ENCODE measurements around the gene ADCY1. TPM values are rescaled to one million over a fixed set of nuclear protein-coding genes. Genes with fewer than 3 reads are reported as not detected.

The ADCY1 gene
- total RNA-seq, 4 donors from 2014 or later = 2.3 to 4.8 (median 2.8) TPM

- DNase-seq (ENCODE audit: low spot score) (no peak), ATAC-seq (ENCODE audit: low FRiP score) (no peak)
- TF ChIP-seq CTCF (IDR thresholded peaks at IDR 0.05) = no peak
These were observed 35.9 kb downstream of the ADCY1 start for GRCh38 chr7:45610019-45610418.

- no peak for DNase-seq (ENCODE audit: low spot score)
- no peak for ATAC-seq (ENCODE audit: low FRiP score)
- TF ChIP-seq CTCF (IDR thresholded peaks at IDR 0.05) = no peak
These were observed 36.6 kb downstream of the ADCY1 start for GRCh38 chr7:45610660-45611299.

- no peak for DNase-seq (ENCODE audit: low spot score)
- ATAC-seq (ENCODE audit: low FRiP score) = no peak
- no peak for TF ChIP-seq CTCF (IDR thresholded peaks at IDR 0.05)
These were observed 43.0 kb downstream of the ADCY1 start for GRCh38 chr7:45617166-45617565.

- TF ChIP-seq CTCF (IDR thresholded peaks at IDR 0.05) = no peak
- no peak for DNase-seq (ENCODE audit: low spot score)
These were observed 47.9 kb downstream of the ADCY1 start for GRCh38 chr7:45622058-45622457.

GRCh38 chr7:45623157-45623556 is 49.0 kb downstream of the ADCY1 start:
- TF ChIP-seq CTCF (IDR thresholded peaks at IDR 0.05) = no peak
- peak; percentile 26 for ATAC-seq (ENCODE audit: low FRiP score)
- DNase-seq (ENCODE audit: low spot score) = no peak

More at GRCh38 chr7:45622058-45622457, 47.9 kb downstream of the ADCY1 start:
- no peak for ATAC-seq (ENCODE audit: low FRiP score)

- DNase-seq (ENCODE audit: low spot score) (no peak), ATAC-seq (ENCODE audit: low FRiP score) (no peak)
- no peak for TF ChIP-seq CTCF (IDR thresholded peaks at IDR 0.05)
These were observed 49.7 kb downstream of the ADCY1 start for GRCh38 chr7:45623740-45624391.

- TF ChIP-seq CTCF (IDR thresholded peaks at IDR 0.05) = no peak
- DNase-seq (ENCODE audit: low spot score) (no peak), ATAC-seq (ENCODE audit: low FRiP score) (no peak)
These were observed 50.2 kb downstream of the ADCY1 start for GRCh38 chr7:45624392-45624760.
